ENCODE data around the gene BBS7.

DNA sequence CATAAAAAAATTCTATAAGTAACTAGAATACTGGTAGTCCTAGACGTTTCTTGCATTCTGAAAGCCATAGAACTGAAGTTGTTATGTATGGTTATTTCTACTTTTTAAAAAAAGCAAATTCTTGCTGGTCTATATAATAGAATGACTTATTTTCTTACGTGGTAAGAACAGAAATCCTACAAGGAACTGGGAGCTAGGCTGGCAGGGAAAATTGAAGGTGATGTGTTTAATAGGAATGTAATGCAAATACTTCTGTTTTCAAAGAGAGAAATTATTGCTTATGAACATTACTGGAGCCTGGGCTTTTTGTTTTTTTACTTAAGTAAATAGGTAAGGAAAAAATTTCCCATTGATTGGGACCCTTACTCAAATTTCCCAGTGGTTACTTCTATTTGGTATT lies 55.5 kb downstream of the BBS7 start:
- no peak for TF ChIP-seq CEBPB (IDR thresholded peaks at IDR 0.05; ENCODE audit: borderline replicate concordance in 1 of 2, low read depth in 2 of 2, low read length in 2 of 2)
- no peak for TF ChIP-seq MYC (IDR thresholded peaks at IDR 0.05; ENCODE audit: insufficient read depth, insufficient read length, insufficient replicate concordance, low read length, severe bottlenecking)
- TF ChIP-seq, protein P1, sequence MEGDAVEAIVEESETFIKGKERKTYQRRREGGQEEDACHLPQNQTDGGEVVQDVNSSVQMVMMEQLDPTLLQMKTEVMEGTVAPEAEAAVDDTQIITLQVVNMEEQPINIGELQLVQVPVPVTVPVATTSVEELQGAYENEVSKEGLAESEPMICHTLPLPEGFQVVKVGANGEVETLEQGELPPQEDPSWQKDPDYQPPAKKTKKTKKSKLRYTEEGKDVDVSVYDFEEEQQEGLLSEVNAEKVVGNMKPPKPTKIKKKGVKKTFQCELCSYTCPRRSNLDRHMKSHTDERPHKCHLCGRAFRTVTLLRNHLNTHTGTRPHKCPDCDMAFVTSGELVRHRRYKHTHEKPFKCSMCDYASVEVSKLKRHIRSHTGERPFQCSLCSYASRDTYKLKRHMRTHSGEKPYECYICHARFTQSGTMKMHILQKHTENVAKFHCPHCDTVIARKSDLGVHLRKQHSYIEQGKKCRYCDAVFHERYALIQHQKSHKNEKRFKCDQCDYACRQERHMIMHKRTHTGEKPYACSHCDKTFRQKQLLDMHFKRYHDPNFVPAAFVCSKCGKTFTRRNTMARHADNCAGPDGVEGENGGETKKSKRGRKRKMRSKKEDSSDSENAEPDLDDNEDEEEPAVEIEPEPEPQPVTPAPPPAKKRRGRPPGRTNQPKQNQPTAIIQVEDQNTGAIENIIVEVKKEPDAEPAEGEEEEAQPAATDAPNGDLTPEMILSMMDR (IDR thresholded peaks at IDR 0.05 in 2 of 3, conservative IDR thresholded peaks at IDR 0.05 in 1 of 3; ENCODE audit: control insufficient read depth in 2 of 3, extremely low read depth in 1 of 3, insufficient read depth in 1 of 3, low read depth in 3 of 3, low read length in 3 of 3): no peak
- no peak for TF ChIP-seq ZNF24 (IDR thresholded peaks at IDR 0.05)
- TF ChIP-seq, protein P2, sequence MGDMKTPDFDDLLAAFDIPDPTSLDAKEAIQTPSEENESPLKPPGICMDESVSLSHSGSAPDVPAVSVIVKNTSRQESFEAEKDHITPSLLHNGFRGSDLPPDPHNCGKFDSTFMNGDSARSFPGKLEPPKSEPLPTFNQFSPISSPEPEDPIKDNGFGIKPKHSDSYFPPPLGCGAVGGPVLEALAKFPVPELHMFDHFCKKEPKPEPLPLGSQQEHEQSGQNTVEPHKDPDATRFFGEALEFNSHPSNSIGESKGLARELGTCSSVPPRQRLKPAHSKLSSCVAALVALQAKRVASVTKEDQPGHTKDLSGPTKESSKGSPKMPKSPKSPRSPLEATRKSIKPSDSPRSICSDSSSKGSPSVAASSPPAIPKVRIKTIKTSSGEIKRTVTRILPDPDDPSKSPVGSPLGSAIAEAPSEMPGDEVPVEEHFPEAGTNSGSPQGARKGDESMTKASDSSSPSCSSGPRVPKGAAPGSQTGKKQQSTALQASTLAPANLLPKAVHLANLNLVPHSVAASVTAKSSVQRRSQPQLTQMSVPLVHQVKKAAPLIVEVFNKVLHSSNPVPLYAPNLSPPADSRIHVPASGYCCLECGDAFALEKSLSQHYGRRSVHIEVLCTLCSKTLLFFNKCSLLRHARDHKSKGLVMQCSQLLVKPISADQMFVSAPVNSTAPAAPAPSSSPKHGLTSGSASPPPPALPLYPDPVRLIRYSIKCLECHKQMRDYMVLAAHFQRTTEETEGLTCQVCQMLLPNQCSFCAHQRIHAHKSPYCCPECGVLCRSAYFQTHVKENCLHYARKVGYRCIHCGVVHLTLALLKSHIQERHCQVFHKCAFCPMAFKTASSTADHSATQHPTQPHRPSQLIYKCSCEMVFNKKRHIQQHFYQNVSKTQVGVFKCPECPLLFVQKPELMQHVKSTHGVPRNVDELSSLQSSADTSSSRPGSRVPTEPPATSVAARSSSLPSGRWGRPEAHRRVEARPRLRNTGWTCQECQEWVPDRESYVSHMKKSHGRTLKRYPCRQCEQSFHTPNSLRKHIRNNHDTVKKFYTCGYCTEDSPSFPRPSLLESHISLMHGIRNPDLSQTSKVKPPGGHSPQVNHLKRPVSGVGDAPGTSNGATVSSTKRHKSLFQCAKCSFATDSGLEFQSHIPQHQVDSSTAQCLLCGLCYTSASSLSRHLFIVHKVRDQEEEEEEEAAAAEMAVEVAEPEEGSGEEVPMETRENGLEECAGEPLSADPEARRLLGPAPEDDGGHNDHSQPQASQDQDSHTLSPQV (IDR thresholded peaks at IDR 0.05): no peak
- TF ChIP-seq EZH2 (IDR thresholded peaks at IDR 0.05; ENCODE audit: borderline replicate concordance, control insufficient read depth, low read depth, low read length): no peak
- no peak for TF ChIP-seq NRF1 (conservative IDR thresholded peaks at IDR 0.05; ENCODE audit: low read depth, low read length)
- TF ChIP-seq, protein P3, sequence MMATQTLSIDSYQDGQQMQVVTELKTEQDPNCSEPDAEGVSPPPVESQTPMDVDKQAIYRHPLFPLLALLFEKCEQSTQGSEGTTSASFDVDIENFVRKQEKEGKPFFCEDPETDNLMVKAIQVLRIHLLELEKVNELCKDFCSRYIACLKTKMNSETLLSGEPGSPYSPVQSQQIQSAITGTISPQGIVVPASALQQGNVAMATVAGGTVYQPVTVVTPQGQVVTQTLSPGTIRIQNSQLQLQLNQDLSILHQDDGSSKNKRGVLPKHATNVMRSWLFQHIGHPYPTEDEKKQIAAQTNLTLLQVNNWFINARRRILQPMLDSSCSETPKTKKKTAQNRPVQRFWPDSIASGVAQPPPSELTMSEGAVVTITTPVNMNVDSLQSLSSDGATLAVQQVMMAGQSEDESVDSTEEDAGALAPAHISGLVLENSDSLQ (IDR thresholded peaks at IDR 0.05): no peak
